NCI-H2227 (cell line): ENCODE measurements around the gene DCDC2B.
"Not testable (repeated sequence)": the region's sequence is repeated elsewhere in the genome, so short reads cannot be mapped to it uniquely, and the experiment has no call there.

Experiments
- DNase-seq: peaks from one replicate; lab custom pipeline; 2025; ENCODE audit not compliant: unreplicated experiment; lab: John Stamatoyannopoulos, UW

DCDC2B gene

GRCh38 chr1:32208891-32209328, at the start of gene DCDC2B:
Gene DCDC2B (plus strand): TSS chr1:32209089. CDS start chr1:32209094, 5 bp downstream.
- peak; percentile 86 for DNase-seq

GRCh38 chr1:32159189-32159588, 49.7 kb upstream of the DCDC2B start:
- no peak for DNase-seq

GRCh38 chr1:32163405-32163804, 45.5 kb upstream of the DCDC2B start:
- DNase-seq: no peak

GRCh38 chr1:32165633-32166032, 43.3 kb upstream of the DCDC2B start:
- not testable (repeated sequence) for DNase-seq

GRCh38 chr1:32170991-32171390, 37.9 kb upstream of the DCDC2B start:
- DNase-seq: no peak

- no peak for DNase-seq
These were observed 36.2 kb upstream of the DCDC2B start for GRCh38 chr1:32172621-32173245.

GRCh38 chr1:32178380-32179192, 30.3 kb upstream of the DCDC2B start:
- no peak for DNase-seq

GRCh38 chr1:32179193-32179442, 29.8 kb upstream of the DCDC2B start:
- DNase-seq: no peak

GRCh38 chr1:32179443-32180185, 29.3 kb upstream of the DCDC2B start, which contains the start of gene TXLNA:
Gene TXLNA (plus strand): TSS chr1:32179675. CDS start chr1:32180346, 671 bp downstream.
- peak; percentile 97 for DNase-seq

- DNase-seq: peak; percentile 64
These were observed 28.5 kb upstream of the DCDC2B start for GRCh38 chr1:32180186-32181060.

- DNase-seq: no peak
These were observed 27.8 kb upstream of the DCDC2B start for GRCh38 chr1:32181065-32181464.

- DNase-seq: no peak
These were observed 27.3 kb upstream of the DCDC2B start for GRCh38 chr1:32181563-32181962.

- DNase-seq: no peak
These were observed 26.8 kb upstream of the DCDC2B start for GRCh38 chr1:32182060-32182459.

- DNase-seq: no peak
These were observed 24.2 kb upstream of the DCDC2B start for GRCh38 chr1:32184650-32185049.

GRCh38 chr1:32186077-32186476, 22.8 kb upstream of the DCDC2B start:
- no peak for DNase-seq

GRCh38 chr1:32186491-32186890, 22.4 kb upstream of the DCDC2B start:
- DNase-seq: no peak

- no peak for DNase-seq
These were observed 21.0 kb upstream of the DCDC2B start for GRCh38 chr1:32187850-32188249.

GRCh38 chr1:32192220-32192948, 16.5 kb upstream of the DCDC2B start:
- DNase-seq: no peak

- no peak for DNase-seq
These were observed 13.9 kb upstream of the DCDC2B start for GRCh38 chr1:32194984-32195383.

- DNase-seq: no peak
These were observed 13.4 kb upstream of the DCDC2B start for GRCh38 chr1:32195531-32195930.
